ENCODE data around the gene PNPLA2. TPM values are rescaled to one million over a fixed set of nuclear protein-coding genes. Genes with fewer than 3 reads are reported as not detected.

The PNPLA2 gene
- total RNA-seq, 1 donor from 2014 or later: 21.5 TPM

DNA sequence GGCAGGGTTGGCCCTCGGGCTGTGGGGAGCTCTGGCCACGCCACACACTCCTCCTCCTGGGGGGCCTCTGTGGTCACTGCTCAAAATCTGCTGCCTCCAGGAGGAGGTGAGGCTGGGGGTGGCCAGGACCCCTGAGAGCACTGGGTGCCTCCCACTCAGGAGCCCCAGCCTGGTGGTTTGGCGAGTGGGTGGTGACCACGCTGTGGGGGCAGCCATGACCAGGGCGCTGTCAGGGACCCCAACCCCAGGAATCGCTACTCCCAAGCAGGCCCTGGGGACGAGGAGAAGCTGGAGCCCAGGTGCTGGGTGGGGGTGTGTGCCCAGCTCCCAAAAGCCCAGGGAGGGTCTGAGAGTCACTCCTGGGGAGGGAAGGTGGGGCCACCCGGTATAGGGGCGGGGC lies 54.1 kb downstream of the PNPLA2 start:
- DNase-seq (ENCODE audit: low read depth, low spot score): no peak

DNA sequence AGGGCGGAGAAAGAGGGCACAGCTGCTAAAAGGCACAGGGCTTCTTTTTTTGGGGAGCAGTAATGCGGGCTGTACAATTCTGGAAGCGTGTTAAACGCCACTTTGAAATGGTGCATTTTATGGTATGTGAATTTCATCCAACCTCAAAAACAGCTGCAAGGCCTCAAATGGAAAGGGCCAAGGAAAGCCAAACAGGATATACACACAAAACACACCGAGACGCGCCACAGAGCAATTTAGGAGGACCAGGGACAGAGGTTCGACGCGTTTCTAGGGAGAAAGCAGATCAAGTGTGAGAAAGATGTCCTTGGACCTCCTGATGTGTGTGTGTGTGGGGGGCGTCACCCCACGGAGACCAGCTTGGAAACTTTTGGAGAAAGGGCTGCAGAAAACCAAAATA lies 55.0 kb downstream of the PNPLA2 start:
- DNase-seq (ENCODE audit: low read depth, low spot score): no peak

Other genes starting within 250 kb of the PNPLA2 start
- gene PHRF1, start 242.4 kb upstream of the PNPLA2 start, total RNA-seq: 28.0 and 29.5 TPM in 2 replicates
- 8.7 and 16.5 TPM in 2 replicates for gene IRF7, start 203.0 kb upstream of the PNPLA2 start, total RNA-seq
- gene CDHR5, start 194.0 kb upstream of the PNPLA2 start, total RNA-seq: not detected in 2 replicates
- gene SCT, start 191.7 kb upstream of the PNPLA2 start, total RNA-seq: not detected in 2 replicates
- not detected in 2 replicates for gene DRD4, start 181.6 kb upstream of the PNPLA2 start, total RNA-seq
- gene DEAF1, start 123.7 kb upstream of the PNPLA2 start, total RNA-seq: 45.1 and 66.1 TPM in 2 replicates
- 8.4 and 9.7 TPM in 2 replicates for gene TMEM80, start 123.1 kb upstream of the PNPLA2 start, total RNA-seq
- 2.0 and 3.0 TPM in 2 replicates for gene EPS8L2, start 112.7 kb upstream of the PNPLA2 start, total RNA-seq
- gene TALDO1, start 71.5 kb upstream of the PNPLA2 start, total RNA-seq: 278 and 283 TPM in 2 replicates
- gene GATD1, start 41.4 kb upstream of the PNPLA2 start, total RNA-seq: 37.5 and 38.1 TPM in 2 replicates
- gene CEND1, start 28.8 kb upstream of the PNPLA2 start, total RNA-seq: 0.13 and 0.14 TPM in 2 replicates
- 9.0 and 9.2 TPM in 2 replicates for gene SLC25A22, start 20.6 kb upstream of the PNPLA2 start, total RNA-seq
- gene PIDD1, start 13.7 kb upstream of the PNPLA2 start, total RNA-seq: 7.0 and 7.5 TPM in 2 replicates
- 248 and 277 TPM in 2 replicates for gene RPLP2, start 8.9 kb upstream of the PNPLA2 start, total RNA-seq
- gene CRACR2B, start 9.0 kb downstream of the PNPLA2 start, total RNA-seq: 4.1 and 4.3 TPM in 2 replicates
- 578 and 647 TPM in 2 replicates for gene CD151, start 14.0 kb downstream of the PNPLA2 start, total RNA-seq
- gene POLR2L, start 23.6 kb downstream of the PNPLA2 start, total RNA-seq: 163 and 227 TPM in 2 replicates
- gene TSPAN4, start 23.9 kb downstream of the PNPLA2 start, total RNA-seq: 103 and 115 TPM in 2 replicates
- gene CHID1, start 91.9 kb downstream of the PNPLA2 start, total RNA-seq: 45.0 and 46.8 TPM in 2 replicates
- 26.3 and 32.5 TPM in 2 replicates for gene AP2A2, start 107.0 kb downstream of the PNPLA2 start, total RNA-seq
- gene MUC6, start 217.8 kb downstream of the PNPLA2 start, total RNA-seq: not detected in 2 replicates

Data from pulmonary artery endothelial cell (primary cell).